Left ventricle myocardium inferior (tissue), 1 donor: ENCODE results near the gene CYP2A7. TPM values are rescaled to one million over a fixed set of nuclear protein-coding genes. Genes with fewer than 3 reads are reported as not detected.
"Not testable (repeated sequence)": the region's sequence is repeated elsewhere in the genome, so short reads cannot be mapped to it uniquely, and the experiment has no call there.

Source experiments
- DNase-seq: peaks from one replicate; pipeline ENCODE4 v3.0.0-alpha.2; 2020
- H3K27ac ChIP-seq: fragments of 200-600 bp; replicated peaks from 2 replicates; pipeline ENCODE4 v1.8.0; 2021
- H3K27me3 ChIP-seq: fragments of 200-600 bp; 2 replicates; pipeline ENCODE4 v1.8.0; 2021; ENCODE audit warnings: low read depth
- H3K36me3 ChIP-seq: fragments of 200-600 bp; 2 replicates; pipeline ENCODE4 v1.8.0; 2021
- H3K4me1 ChIP-seq: fragments of 200-600 bp; 2 replicates; pipeline ENCODE4 v1.8.0; 2021
- H3K4me3 ChIP-seq: fragments of 200-600 bp; 2 replicates; pipeline ENCODE4 v1.8.0; 2021; ENCODE audit warnings: mild to moderate bottlenecking, moderate library complexity
- H3K9me3 ChIP-seq: fragments of 200-600 bp; replicated peaks from 2 replicates; pipeline ENCODE4 v1.8.0; 2021
- intact Hi-C: fragments of 100-400 bp; cut with micrococcal nuclease; formaldehyde crosslinking; loops from one replicate; pipeline ENCODE4 v1.11.0; 2022
- total RNA-seq: library from RNA; stranded (reverse); fragmentation: NEBNext Ultra II Directional; extraction: Animal tissue kit (Norgen Biotek cat#: 25700); gene quantifications from one replicate; pipeline ENCODE4 v1.2.1, GENCODE V29; 2021
- TF ChIP-seq, protein P1 (sequence below): fragments of 200-600 bp; IDR thresholded peaks from 2 replicates; pipeline ENCODE4 v1.8.0; 2021; ENCODE audit warnings: antibody characterized with exemption, mild to moderate bottlenecking, borderline replicate concordance
- donor health status: DM: no; HTN: yes; CAD: no; lungs with severe emphysema.

CYP2A7 gene
- total RNA-seq, 1 donor from 2014 or later: not detected

DNA sequence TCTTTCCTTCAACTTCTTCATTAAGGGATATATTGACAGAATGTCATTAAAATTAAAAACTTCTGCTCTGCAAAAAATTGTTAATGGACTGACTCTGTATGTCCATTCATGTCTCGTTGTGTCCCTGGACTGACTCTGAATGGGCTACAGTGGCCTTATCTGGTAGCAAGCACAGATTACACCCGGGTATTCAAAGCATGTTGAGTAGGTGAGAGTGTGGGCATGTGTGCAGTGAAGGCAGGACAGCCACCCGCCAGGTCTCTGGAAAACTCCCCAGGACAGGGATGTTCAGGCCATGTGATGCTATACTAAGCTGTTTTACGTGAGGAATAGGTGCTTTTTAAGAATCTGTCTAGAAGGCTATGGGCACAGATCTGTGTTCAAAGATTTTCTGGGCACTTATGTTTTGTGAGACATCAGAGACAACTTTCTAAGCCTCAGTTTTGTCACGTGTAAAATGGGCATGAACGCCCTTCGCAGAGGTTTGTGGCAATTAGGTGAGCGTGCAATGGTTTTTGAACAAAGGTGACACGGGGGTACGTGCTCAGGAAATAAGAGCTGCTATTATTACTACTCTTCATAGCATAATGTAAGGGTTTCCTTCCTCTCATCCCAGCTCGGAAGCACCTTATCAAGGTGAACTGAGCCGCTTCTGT, 38.9 kb downstream of the CYP2A7 start:
- H3K36me3 ChIP-seq, H3K27ac ChIP-seq, H3K9me3 ChIP-seq, H3K4me1 ChIP-seq, DNase-seq, intact Hi-C loops: not testable (repeated sequence)
- Histone ChIP-seq H3K27me3 (peaks cover 18% of the 10 kb centered on the region), H3K4me3 (peak overlapping the region; percentile 39)

DNA sequence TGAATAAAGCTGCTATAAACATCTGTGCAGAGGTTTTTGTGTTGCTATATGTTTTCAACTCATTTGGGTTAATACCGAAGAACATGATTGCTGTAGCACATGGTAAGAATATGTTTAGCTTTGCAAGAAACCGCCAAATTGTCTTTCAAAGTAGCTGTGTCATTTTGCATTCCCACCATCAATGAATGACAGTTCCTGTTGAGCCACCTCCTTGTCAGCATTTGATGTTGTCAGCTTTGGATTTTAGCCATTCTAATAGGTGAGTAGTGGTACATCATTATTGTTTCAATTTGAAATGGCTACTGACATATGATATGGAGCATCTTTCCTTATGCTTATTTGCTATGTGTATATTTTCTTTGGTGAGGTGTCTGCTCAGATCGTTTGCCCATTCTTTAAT, 40.0 kb downstream of the CYP2A7 start:
- H3K9me3 ChIP-seq, intact Hi-C loops, DNase-seq, H3K27ac ChIP-seq, H3K36me3 ChIP-seq, H3K27me3 ChIP-seq, H3K4me3 ChIP-seq, H3K4me1 ChIP-seq: not testable (repeated sequence)

DNA sequence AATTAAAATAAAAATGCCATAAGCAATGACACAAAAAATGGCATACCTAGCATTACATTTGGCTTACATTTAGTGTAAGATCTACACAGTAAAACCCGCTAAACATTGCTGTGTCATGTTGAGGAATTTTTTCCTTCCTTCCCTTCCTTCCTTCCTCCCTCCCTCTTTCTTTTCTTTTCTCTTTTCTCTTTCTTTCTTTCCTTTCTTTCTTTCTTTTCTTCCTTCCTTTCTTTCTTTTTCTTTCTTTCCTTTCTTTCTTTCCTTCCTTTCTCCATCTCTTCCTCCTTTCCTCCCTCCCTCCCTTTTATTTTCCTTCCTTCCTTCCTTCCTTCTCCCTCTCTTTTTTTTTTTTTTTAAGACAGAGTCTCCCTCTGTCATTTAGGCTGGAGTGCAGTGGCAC, 43.6 kb downstream of the CYP2A7 start:
- intact Hi-C loops, H3K36me3 ChIP-seq, H3K4me1 ChIP-seq, H3K4me3 ChIP-seq, H3K27me3 ChIP-seq, H3K27ac ChIP-seq, DNase-seq, H3K9me3 ChIP-seq: not testable (repeated sequence)

DNA sequence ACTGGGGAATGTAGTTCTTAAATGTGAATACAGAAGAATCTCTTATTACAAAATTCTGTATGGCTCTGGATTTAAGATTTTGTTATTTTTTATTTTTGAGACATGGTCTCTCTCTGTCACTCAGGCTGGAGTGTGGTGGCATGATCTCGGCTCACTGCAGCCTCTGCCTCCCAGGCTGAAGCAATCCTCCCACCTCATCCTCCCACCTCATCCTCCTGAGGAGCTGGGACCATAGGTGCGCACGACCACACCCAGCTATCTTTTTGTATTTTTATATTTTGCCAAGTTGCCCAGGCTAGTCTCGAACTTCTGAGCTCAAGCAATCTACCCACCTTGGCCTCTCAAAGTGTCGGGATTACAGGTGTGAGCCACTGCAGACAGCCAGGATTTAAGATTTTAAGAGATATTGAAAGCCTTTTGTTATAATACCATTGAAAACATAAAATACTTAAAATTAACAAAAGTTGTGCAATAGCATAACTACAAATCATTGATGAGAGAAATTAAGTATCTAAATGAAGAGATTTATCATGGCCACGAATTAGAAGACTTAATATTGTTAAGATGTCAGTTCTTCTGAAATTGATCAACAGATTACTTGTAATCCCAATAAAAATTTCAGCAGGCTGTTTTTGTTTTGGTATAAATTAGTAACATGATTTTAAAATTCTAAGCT, 45.1 kb downstream of the CYP2A7 start:
- Histone ChIP-seq H3K4me3 (no peak overlapping the region), H3K36me3 (no peaks in the 10 kb centered on the region), H3K9me3 (no peaks in the 10 kb centered on the region), H3K27me3 (no peaks in the 10 kb centered on the region), H3K4me1 (no peaks in the 10 kb centered on the region), H3K27ac (no peak overlapping the region)
- no peak for DNase-seq
- intact Hi-C loops: no loop called here
- TF ChIP-seq, protein P1, sequence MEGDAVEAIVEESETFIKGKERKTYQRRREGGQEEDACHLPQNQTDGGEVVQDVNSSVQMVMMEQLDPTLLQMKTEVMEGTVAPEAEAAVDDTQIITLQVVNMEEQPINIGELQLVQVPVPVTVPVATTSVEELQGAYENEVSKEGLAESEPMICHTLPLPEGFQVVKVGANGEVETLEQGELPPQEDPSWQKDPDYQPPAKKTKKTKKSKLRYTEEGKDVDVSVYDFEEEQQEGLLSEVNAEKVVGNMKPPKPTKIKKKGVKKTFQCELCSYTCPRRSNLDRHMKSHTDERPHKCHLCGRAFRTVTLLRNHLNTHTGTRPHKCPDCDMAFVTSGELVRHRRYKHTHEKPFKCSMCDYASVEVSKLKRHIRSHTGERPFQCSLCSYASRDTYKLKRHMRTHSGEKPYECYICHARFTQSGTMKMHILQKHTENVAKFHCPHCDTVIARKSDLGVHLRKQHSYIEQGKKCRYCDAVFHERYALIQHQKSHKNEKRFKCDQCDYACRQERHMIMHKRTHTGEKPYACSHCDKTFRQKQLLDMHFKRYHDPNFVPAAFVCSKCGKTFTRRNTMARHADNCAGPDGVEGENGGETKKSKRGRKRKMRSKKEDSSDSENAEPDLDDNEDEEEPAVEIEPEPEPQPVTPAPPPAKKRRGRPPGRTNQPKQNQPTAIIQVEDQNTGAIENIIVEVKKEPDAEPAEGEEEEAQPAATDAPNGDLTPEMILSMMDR: no peak

DNA sequence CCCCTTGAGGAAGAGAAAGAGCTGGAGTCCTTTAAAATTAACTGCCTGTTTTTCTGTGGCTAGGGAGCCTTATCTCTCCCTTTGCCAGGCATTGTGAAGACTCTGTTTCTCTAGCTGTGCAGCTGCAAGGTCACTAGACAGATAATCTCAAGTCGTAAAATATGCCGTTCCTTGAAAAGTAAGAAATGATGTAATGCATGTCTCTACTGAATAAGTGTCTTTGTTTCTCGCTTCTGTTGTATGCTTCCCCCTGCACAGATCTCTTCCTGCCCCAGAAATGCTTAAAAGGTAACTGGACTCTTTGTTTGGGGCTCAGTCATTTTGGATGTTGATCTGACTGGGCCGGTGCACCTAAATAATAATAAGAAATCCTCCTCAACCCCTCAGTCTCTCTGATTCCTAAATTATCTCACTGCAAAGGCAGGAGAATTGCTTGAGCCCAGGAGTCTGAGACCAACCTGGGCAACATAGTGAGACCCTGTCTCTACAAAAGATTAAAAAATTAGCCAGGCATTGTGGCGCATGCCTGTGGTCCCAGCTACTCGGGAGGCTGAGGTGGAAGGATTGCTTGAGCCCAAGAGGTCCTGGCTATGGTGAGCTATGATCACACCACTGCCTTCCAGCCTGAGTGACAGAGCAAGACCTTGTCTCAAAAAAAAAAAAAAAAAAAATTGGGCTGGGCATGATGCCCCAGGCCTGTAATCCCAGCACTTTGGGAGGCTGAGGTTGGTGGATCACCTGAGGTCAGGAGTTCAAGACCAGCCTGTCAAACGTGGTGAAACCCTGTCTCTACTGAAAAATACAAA, 48.1 kb downstream of the CYP2A7 start:
- intact Hi-C loops, H3K4me3 ChIP-seq, H3K27ac ChIP-seq, DNase-seq, H3K9me3 ChIP-seq, H3K36me3 ChIP-seq, H3K27me3 ChIP-seq, H3K4me1 ChIP-seq: not testable (repeated sequence)

DNA sequence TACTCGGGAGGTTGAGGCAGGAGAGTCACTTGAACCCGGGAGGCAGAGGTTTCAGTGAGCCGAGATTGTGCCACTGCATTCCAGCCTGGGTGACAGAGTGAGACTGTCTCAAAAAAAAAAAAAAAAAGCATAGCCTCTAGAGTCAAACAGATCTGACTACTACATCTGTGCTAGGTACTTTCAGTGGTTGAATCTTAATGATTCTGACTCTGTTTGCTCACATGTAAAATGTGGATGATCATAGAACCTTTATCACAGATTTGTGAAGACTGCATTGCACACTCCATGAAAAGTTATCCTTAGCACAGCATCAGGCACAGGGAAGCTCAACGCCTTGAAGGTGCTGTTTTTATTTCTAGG, 49.6 kb downstream of the CYP2A7 start:
- H3K27me3 ChIP-seq, H3K4me3 ChIP-seq, intact Hi-C loops, H3K9me3 ChIP-seq, H3K4me1 ChIP-seq, H3K27ac ChIP-seq, DNase-seq: not testable (repeated sequence)
- H3K36me3 ChIP-seq: peaks cover 13% of the 10 kb centered on the region

DNA sequence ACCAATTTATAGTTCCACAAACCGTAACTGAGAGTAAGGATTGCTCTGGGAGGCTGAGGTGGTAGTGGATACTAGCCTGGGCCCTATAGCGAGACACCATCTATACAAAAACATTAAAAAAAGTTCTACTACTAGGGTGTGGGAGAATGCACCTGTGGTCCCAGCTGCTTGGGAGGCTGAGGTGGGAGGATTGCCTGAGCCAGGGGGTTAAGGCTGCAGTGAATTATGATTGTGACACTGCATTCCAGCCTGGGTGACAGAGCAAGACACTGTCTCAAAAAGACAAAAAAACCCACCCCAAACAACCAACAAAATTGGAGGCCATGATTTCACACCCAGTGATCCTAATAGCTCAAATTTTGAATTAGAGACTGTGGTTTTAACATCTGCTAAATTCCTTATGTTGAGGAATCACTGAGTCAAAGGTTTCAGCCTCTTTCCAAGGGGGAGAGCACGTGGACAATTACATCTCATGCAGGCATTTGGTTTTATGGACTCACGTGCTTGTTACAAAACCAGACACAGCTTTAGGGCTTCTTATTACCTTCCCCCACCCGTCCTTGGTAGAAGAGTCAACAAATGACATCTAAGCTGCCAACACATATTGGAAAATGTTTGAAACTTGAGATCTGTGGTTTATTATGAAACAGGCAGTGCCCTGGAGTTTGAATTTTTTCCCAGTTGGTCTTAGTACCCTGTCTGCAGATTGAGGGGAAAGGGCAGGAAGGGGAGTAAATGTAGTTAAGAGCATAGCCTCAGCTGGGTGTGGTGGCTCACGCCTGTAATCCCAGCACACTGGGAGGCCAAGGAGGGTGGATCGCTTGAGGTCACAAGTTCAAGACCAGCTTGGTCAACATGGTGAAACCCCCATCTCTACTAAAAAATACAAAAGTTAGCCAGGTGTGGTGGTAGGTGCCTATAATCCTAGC, 50.3 kb downstream of the CYP2A7 start:
- H3K4me3 ChIP-seq: no peak overlapping the region
- no peaks in the 10 kb centered on the region for H3K27me3 ChIP-seq
- DNase-seq: no peak
- no peaks in the 10 kb centered on the region for H3K4me1 ChIP-seq
- H3K9me3 ChIP-seq: no peaks in the 10 kb centered on the region
- intact Hi-C loops: no loop called here
- no peak overlapping the region for H3K27ac ChIP-seq
- H3K36me3 ChIP-seq: peaks cover 19% of the 10 kb centered on the region
- TF ChIP-seq, protein P1: no peak

DNA sequence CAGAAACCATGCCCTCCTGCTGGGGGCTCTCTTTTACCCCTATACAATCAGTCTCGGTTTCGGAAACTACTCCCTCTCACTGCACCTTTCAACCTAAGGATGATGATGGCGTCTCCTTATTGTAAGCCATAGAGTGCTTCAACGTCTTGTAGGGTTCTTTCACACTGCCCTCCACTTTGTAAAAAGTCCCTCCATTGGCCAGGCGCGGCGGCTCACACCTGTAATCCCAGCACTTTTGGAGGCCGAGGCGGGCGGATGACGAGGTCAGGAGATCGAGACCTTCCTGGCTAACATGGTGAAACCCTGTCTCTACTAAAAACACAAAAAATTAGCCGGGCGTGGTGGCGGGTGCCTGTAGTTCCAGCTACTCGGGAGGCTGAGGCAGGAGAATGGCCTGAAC, 51.3 kb downstream of the CYP2A7 start:
- DNase-seq, intact Hi-C loops, H3K4me1 ChIP-seq, H3K27me3 ChIP-seq, H3K27ac ChIP-seq, H3K4me3 ChIP-seq, H3K9me3 ChIP-seq: not testable (repeated sequence)
- peaks cover 21% of the 10 kb centered on the region for H3K36me3 ChIP-seq
